ENCODE results near the gene CDK8. TPM values are rescaled to one million over a fixed set of nuclear protein-coding genes. Genes with fewer than 3 reads are reported as not detected.

Gene CDK8
- total RNA-seq, 6 experiments from 2014 or later: 15.1 to 19.3 (median 17.4) TPM

DNA sequence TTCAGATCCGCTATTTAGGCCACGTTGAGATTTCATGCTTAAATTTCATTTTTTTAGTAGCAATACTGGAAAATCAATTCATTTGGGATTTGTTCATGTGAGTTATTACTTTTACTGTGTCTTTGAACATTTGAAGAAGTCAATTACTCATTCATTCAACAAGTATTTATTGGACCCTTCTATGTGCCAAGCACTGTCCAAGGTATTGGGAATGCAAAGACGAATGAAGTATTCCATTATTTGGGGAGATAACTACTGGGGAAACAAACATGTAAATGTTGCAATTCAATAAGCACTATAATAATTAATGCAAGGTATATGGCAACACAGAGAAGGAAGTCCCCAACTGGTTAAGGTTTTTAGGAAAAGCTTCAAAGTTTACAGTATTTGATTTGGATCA lies 5.7 kb downstream of the CDK8 start:
- TF ChIP-seq, protein P1, sequence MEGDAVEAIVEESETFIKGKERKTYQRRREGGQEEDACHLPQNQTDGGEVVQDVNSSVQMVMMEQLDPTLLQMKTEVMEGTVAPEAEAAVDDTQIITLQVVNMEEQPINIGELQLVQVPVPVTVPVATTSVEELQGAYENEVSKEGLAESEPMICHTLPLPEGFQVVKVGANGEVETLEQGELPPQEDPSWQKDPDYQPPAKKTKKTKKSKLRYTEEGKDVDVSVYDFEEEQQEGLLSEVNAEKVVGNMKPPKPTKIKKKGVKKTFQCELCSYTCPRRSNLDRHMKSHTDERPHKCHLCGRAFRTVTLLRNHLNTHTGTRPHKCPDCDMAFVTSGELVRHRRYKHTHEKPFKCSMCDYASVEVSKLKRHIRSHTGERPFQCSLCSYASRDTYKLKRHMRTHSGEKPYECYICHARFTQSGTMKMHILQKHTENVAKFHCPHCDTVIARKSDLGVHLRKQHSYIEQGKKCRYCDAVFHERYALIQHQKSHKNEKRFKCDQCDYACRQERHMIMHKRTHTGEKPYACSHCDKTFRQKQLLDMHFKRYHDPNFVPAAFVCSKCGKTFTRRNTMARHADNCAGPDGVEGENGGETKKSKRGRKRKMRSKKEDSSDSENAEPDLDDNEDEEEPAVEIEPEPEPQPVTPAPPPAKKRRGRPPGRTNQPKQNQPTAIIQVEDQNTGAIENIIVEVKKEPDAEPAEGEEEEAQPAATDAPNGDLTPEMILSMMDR (IDR thresholded peaks at IDR 0.05): no peak
- H3K4me1 Mint-ChIP-seq (ENCODE audit: low read depth): peaks cover 38% of the 10 kb centered on the region
- no peaks in the 10 kb centered on the region for H3K9me3 Mint-ChIP-seq
- H3K36me3 Mint-ChIP-seq (ENCODE audit: low read depth): 0 out of 2 replicates have a peak, but pooled peaks cover 4% of the 10 kb centered on the region
- H3K27ac Mint-ChIP-seq: no peak overlapping the region
- DNase-seq: no peak
- no peak overlapping the region for H3K4me3 Mint-ChIP-seq
- no peaks in the 10 kb centered on the region for H3K27me3 Mint-ChIP-seq (ENCODE audit: insufficient read depth)

- Mint-ChIP-seq H3K4me1 (ENCODE audit: low read depth) (peaks cover 32% of the 10 kb centered on the region), H3K4me3 (no peak overlapping the region), H3K27me3 (ENCODE audit: insufficient read depth) (no peaks in the 10 kb centered on the region), H3K9me3 (no peaks in the 10 kb centered on the region), H3K27ac (no peak overlapping the region), H3K36me3 (ENCODE audit: low read depth) (0 out of 2 replicates have a peak, but pooled peaks cover 4% of the 10 kb centered on the region)
- TF ChIP-seq, protein P1 (IDR thresholded peaks at IDR 0.05): no peak
- DNase-seq: no peak
Measured at GRCh38 chr13:26262156-26262555, 8.2 kb downstream of the CDK8 start.

DNA sequence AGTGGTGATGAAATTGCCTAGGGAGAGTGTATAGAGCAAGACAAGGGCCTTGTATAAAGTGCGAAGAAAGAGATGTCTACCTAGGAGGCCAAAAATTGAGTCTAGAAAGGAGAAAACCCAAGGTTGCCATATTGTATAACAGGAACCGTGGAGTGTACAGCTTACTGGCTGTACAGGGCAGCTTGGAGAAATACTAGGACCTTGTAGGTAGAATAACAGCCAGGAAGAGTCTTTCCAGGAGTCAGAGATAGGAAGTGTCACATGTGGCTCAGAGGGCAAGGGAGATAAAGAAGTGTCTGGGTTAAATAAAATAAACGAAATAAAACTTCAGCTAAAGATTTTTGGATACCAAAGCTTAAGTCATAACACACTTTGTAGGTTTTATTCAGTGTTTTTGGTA lies 12.4 kb downstream of the CDK8 start:
- H3K27ac Mint-ChIP-seq: no peak overlapping the region
- H3K36me3 Mint-ChIP-seq (ENCODE audit: low read depth): 0 out of 2 replicates have a peak, but pooled peaks cover 4% of the 10 kb centered on the region
- no peak overlapping the region for H3K4me3 Mint-ChIP-seq
- DNase-seq: no peak
- H3K27me3 Mint-ChIP-seq (ENCODE audit: insufficient read depth): no peaks in the 10 kb centered on the region
- H3K9me3 Mint-ChIP-seq: no peaks in the 10 kb centered on the region
- TF ChIP-seq, protein P1 (IDR thresholded peaks at IDR 0.05): no peak
- peaks cover 33% of the 10 kb centered on the region for H3K4me1 Mint-ChIP-seq (ENCODE audit: low read depth)

- TF ChIP-seq, protein P1 (IDR thresholded peaks at IDR 0.05): no peak
- Mint-ChIP-seq H3K36me3 (ENCODE audit: low read depth) (no peaks in the 10 kb centered on the region), H3K4me3 (no peak overlapping the region)
Measured at GRCh38 chr13:26270707-26271106, 16.8 kb downstream of the CDK8 start.

GRCh38 chr13:26272621-26273020 lies 18.7 kb downstream of the CDK8 start:
- no peak for DNase-seq
- TF ChIP-seq, protein P1 (IDR thresholded peaks at IDR 0.05): no peak
- Mint-ChIP-seq H3K27me3 (ENCODE audit: insufficient read depth) (no peaks in the 10 kb centered on the region), H3K4me1 (ENCODE audit: low read depth) (peaks cover 24% of the 10 kb centered on the region), H3K36me3 (ENCODE audit: low read depth) (no peaks in the 10 kb centered on the region), H3K9me3 (no peaks in the 10 kb centered on the region), H3K4me3 (no peak overlapping the region), H3K27ac (no peak overlapping the region)

More at GRCh38 chr13:26270707-26271106, 16.8 kb downstream of the CDK8 start:
- no peaks in the 10 kb centered on the region for H3K27me3 Mint-ChIP-seq (ENCODE audit: insufficient read depth)
- H3K27ac Mint-ChIP-seq: no peak overlapping the region
- H3K4me1 Mint-ChIP-seq (ENCODE audit: low read depth): peaks cover 34% of the 10 kb centered on the region
- no peak for DNase-seq
- H3K9me3 Mint-ChIP-seq: no peaks in the 10 kb centered on the region

- H3K27me3 Mint-ChIP-seq (ENCODE audit: insufficient read depth): no peaks in the 10 kb centered on the region
- peak; percentile 92 for DNase-seq
- H3K27ac Mint-ChIP-seq: peak overlapping the region; percentile 79
- peaks cover 36% of the 10 kb centered on the region for H3K4me1 Mint-ChIP-seq (ENCODE audit: low read depth)
- H3K4me3 Mint-ChIP-seq: peak overlapping the region; percentile 47
- H3K9me3 Mint-ChIP-seq: no peaks in the 10 kb centered on the region
- TF ChIP-seq, protein P1 (IDR thresholded peaks at IDR 0.05): no peak
- peaks cover 12% of the 10 kb centered on the region for H3K36me3 Mint-ChIP-seq (ENCODE audit: low read depth)
Measured at GRCh38 chr13:26280295-26280694, 26.4 kb downstream of the CDK8 start.
